Spleen (tissue), 3 donors: ENCODE results near the gene SELENOH.

Experiments
- POLR2A ChIP-seq, 3 donors: fragments of 450-650 bp; IDR thresholded peaks; one replicate each; pipeline ENCODE4 v1.5.1; 2017; ENCODE audit warnings: antibody characterized with exemption in 3 of 3, mild to moderate bottlenecking in 1 of 3
- POLR2AphosphoS5 ChIP-seq, 3 donors: sonication (generic); formaldehyde crosslinking; IDR thresholded peaks; one replicate each; pipeline ENCODE4 v1.5.1; 2017; ENCODE audit warnings: antibody characterized with exemption in 3 of 3

- TF ChIP-seq POLR2A (IDR thresholded peaks at IDR 0.05) (no peak), POLR2AphosphoS5 (IDR thresholded peaks at IDR 0.05) (no peak)
These were observed 22.7 kb downstream of the SELENOH start for GRCh38 chr11:57764021-57764420.
